ENCODE data around the gene TFCP2L1.

TFCP2L1 gene

GRCh38 chr2:121213386-121213785 lies 71.6 kb downstream of the TFCP2L1 start:
- no peak for TF ChIP-seq CTCF (IDR thresholded peaks at IDR 0.05; ENCODE audit: low read depth, low read length, missing control alignments)
- DNase-seq (ENCODE audit: extremely low read depth, low read depth): no peak
- H3K4me3 ChIP-seq (replicated peaks; ENCODE audit: low read depth, low read length): no peak overlapping the region

- no peak for TF ChIP-seq CTCF (IDR thresholded peaks at IDR 0.05; ENCODE audit: low read depth, low read length, missing control alignments)
- no peak overlapping the region for H3K4me3 ChIP-seq (replicated peaks; ENCODE audit: low read depth, low read length)
- no peak for DNase-seq (ENCODE audit: extremely low read depth, low read depth)
Measured at GRCh38 chr2:121212661-121213325, 72.2 kb downstream of the TFCP2L1 start.

GRCh38 chr2:121211689-121212151 lies 73.3 kb downstream of the TFCP2L1 start:
- DNase-seq (ENCODE audit: extremely low read depth, low read depth): no peak
- H3K4me3 ChIP-seq (replicated peaks; ENCODE audit: low read depth, low read length): no peak overlapping the region
- TF ChIP-seq CTCF (IDR thresholded peaks at IDR 0.05; ENCODE audit: low read depth, low read length, missing control alignments): no peak

GRCh38 chr2:121211251-121211650 lies 73.8 kb downstream of the TFCP2L1 start:
- no peak for TF ChIP-seq CTCF (IDR thresholded peaks at IDR 0.05; ENCODE audit: low read depth, low read length, missing control alignments)
- no peak for DNase-seq (ENCODE audit: extremely low read depth, low read depth)
- H3K4me3 ChIP-seq (replicated peaks; ENCODE audit: low read depth, low read length): no peak overlapping the region

- no peak overlapping the region for H3K4me3 ChIP-seq (replicated peaks; ENCODE audit: low read depth, low read length)
- no peak for TF ChIP-seq CTCF (IDR thresholded peaks at IDR 0.05; ENCODE audit: low read depth, low read length, missing control alignments)
- no peak for DNase-seq (ENCODE audit: extremely low read depth, low read depth)
Measured at GRCh38 chr2:121210691-121211090, 74.3 kb downstream of the TFCP2L1 start.

GRCh38 chr2:121209014-121209610 lies 75.9 kb downstream of the TFCP2L1 start:
- TF ChIP-seq CTCF (IDR thresholded peaks at IDR 0.05; ENCODE audit: low read depth, low read length, missing control alignments): no peak
- no peak for DNase-seq (ENCODE audit: extremely low read depth, low read depth)
- no peak overlapping the region for H3K4me3 ChIP-seq (replicated peaks; ENCODE audit: low read depth, low read length)

Measured in HFF-Myc (cell line).